Activated T-cell treated with anti-CD3 and anti-CD28 coated beads, Interleukin-2, amount 50 U/mL, for 4 hours (primary cell): ENCODE data around the gene UNKL. TPM values are rescaled to one million over a fixed set of nuclear protein-coding genes. Genes with fewer than 3 reads are reported as not detected.

Experiments
- ATAC-seq, 2 donors: fragments of 200-7000 bp; cut with Tn5 transposase; one replicate each; pipeline ENCODE4 v1.10.0; 2021
- DNase-seq: peaks from one replicate; pipeline ENCODE4 v3.0.0-alpha.2; 2020
- H3K27me3 Mint-ChIP-seq: one replicate; pipeline ENCODE4 v1.8.0; 2021; ENCODE audit warnings: low read depth, mixed read lengths
- H3K36me3 Mint-ChIP-seq: one replicate; pipeline ENCODE4 v1.8.0; 2022; ENCODE audit warnings: mixed read lengths; ENCODE audit not compliant: insufficient read depth
- H3K4me1 Mint-ChIP-seq: one replicate; pipeline ENCODE4 v1.8.0; 2021; ENCODE audit warnings: low read depth, mixed read lengths
- H3K4me3 Mint-ChIP-seq: one replicate; pipeline ENCODE4 v1.8.0; 2021; ENCODE audit warnings: mild to moderate bottlenecking, moderate library complexity, mixed read lengths
- H3K9me3 Mint-ChIP-seq: one replicate; pipeline ENCODE4 v1.8.0; 2021; ENCODE audit warnings: mixed read lengths
- total RNA-seq, 3 donors: library from RNA; stranded (reverse); gene quantifications; one replicate each; pipeline ENCODE4 v1.2.1, GENCODE V29; 2021

The UNKL gene
- total RNA-seq, 3 donors from 2014 or later = 24.5 to 30.2 (median 29.0) TPM

DNA sequence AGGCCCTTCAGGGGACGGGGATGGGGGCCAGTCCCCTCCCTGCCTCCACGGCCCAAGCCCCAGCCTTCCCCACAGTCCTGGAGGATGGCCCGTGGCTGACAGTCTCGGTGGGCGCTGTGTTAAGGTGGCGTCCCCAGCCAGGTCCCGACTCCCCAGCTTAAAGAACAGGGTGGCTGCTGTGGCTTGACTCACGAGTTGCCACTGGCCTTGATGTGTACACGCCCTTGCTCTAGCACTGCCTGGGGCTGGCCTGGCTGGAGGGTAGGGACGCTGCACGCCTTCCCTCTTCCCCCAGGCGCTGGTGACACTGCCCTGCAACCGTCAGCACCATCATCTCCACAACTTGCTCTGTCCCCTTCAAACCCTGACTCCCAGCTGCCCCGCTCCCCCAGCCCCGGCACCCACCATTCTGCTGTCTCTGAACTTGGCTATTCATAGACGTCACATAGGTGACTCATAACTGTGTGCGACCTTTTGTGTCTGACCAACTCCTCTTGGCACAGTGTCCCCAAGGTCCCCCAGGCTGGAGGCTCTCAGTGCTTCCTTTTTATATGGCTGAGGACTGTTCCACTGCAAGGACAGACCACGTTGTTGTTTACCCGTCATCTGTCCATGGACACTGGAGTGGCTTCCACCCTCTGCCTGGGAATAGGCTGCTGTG is 56.5 kb downstream of the UNKL start:
- peaks cover 16% of the 10 kb centered on the region for H3K4me1 Mint-ChIP-seq
- no peaks in the 10 kb centered on the region for H3K27me3 Mint-ChIP-seq
- no peak for DNase-seq
- no peak overlapping the region for H3K4me3 Mint-ChIP-seq
- H3K36me3 Mint-ChIP-seq = no peaks in the 10 kb centered on the region
- no peaks in the 10 kb centered on the region for H3K9me3 Mint-ChIP-seq
- peak in 1 of 2 donors; percentile 12 for ATAC-seq

DNA sequence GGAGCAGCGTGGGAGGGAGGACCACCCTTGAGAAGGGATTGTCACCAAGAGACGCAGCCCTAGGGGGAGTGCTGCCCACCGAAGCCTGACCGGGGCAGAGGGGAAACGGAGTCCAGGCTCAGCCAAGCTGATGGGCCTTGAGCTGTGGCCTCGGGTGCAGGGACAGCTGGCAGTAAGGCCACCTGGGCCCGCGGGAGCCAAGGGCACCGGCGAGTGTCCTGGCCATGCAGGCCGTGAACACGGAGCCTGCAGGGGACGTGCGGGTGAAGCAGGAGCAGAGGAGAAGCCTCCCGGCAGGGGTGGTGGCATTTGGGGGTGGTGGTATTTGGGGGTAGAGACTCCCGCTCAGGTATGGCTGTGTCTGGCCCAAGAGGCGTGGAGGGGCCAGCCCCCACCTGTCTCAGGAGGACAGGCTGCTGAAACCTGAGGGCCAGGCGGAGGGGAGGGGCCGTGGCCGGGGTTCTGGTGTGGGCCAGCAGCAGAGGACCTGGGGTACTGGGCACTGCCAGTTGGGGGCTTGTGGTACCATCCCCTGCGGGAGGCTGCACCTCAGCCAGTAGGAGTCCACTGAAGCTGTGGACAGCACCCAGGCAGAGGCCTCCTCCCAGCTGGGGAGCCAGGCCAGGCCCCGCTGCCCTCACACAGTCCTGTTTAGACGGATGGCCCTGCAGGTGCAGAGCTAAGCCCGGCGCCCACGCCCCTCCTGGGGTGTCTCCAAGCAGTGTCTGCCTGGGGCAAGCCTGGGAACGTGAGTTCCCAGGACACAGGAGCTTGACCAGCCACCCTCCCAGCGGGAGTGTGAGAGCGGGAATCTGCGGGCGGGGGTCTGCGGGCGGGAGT is 58.2 kb downstream of the UNKL start:
- no peaks in the 10 kb centered on the region for H3K27me3 Mint-ChIP-seq
- H3K36me3 Mint-ChIP-seq = no peaks in the 10 kb centered on the region
- no peak overlapping the region for H3K4me3 Mint-ChIP-seq
- DNase-seq = no peak
- no peak for ATAC-seq
- peaks cover 24% of the 10 kb centered on the region for H3K4me1 Mint-ChIP-seq
- H3K9me3 Mint-ChIP-seq = no peaks in the 10 kb centered on the region

DNA sequence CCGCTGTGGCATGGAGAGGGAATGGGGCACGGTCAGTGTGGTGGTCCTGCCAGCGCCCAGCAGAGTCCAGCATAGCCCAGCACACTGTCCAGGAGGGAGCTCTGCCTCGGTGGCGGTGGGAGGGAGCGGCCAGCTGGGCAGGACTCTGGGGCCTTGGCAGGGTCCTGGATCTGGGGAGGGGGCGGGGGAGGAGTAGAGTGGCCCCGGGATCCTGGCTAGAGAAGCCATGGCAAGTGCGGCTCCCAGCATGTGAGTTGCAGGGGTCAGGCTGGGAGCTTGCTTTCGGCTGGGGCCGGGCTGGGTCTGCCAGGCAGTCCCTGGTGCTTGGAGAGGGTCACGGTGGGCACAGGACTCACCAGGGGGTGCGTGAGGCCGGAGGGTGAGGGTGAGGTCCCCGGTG is 58.9 kb downstream of the UNKL start:
- Mint-ChIP-seq H3K27me3 (no peaks in the 10 kb centered on the region), H3K4me3 (no peak overlapping the region), H3K36me3 (no peaks in the 10 kb centered on the region), H3K4me1 (peaks cover 27% of the 10 kb centered on the region), H3K9me3 (no peaks in the 10 kb centered on the region)
- DNase-seq (no peak), ATAC-seq (no peak)

DNA sequence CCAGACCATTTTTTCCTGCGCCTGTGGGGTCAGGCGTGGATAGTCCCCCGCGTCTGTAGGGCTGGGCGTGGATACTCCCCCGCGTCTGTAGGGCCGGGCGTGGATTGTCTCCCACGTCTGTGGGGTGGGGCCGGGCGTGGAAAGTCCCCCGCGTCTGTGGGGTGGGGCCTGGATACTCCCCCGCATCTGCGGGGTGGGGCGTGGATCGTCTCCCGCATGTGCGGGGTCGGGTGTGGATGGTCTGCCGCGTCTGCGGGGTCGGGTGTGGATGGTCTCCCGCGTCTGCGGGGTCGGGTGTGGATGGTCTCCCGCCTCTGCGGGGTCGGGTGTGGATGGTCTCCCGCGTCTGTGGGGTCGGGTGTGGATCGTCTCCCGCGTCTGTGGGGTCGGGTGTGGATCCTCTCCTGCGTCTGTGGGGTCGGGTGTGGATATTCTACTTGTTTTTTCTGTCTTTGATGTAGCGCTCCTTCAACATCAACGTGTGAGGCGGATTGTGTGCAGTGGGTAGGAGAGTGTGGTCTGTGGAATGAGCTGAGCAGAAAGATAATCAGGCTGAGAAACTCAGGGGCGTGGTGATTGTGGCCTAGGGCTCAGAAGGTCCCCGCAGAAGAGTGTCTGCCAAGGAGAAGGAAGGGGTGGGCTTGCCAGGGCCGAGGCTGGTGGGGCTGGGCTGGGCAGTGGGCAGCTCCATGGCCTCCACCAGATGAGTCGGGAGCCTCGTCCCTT is 59.5 kb downstream of the UNKL start:
- ATAC-seq = no peak
- H3K9me3 Mint-ChIP-seq = no peaks in the 10 kb centered on the region
- peaks cover 32% of the 10 kb centered on the region for H3K4me1 Mint-ChIP-seq
- DNase-seq = no peak
- H3K36me3 Mint-ChIP-seq = no peaks in the 10 kb centered on the region
- H3K27me3 Mint-ChIP-seq = no peaks in the 10 kb centered on the region
- H3K4me3 Mint-ChIP-seq = peak overlapping the region; percentile 49

DNA sequence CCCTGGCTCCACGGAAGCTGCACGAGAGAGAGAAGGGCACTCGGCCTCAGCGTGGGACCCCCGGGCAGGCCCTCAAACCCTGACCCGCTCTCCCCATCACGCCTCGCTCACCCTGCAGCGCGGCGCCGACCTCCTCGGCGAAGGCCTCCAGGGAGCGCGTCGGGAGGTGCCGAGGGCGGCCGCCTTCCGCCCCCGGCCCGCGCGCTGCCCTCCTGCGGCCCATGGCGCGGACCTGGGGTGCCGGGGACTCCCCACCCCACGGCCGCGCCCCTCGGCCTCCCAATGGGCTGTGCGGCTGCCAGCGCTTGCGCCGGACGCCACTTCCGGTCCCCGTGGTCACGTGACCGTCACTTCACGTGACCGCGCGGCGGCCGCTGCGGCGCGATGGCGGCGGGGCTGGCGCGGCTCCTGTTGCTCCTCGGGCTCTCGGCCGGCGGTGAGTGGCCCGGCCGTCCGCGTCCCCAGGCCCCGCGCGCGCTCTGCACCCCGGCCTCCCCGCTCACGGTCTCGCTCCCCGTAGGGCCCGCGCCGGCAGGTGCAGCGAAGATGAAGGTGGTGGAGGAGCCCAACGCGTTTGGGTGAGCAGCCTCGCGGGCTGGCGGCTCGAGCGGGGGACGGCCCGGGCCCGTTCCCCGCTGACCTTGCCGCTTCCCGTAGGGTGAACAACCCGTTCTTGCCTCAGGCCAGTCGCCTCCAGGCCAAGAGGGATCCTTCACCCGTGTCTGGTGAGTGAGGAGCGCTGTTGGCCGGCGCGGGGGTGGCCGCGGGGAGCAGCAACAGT is 62.7 kb downstream of the UNKL start, which contains the start of the genes GNPTG and TSR3:
GNPTG (plus strand) TSS at position 350 of the 781 bp plus-strand sequence; CDS start at position 385, 35 bp downstream.
TSR3 (minus strand) TSS at position 297 of the 781 bp plus-strand sequence; CDS start at position 223, 74 bp downstream.
- Mint-ChIP-seq H3K36me3 (no peaks in the 10 kb centered on the region), H3K27me3 (no peaks in the 10 kb centered on the region), H3K4me3 (peak within 1 kb of the TSS; percentile 82), H3K4me1 (peaks cover 30% of the 10 kb centered on the region), H3K9me3 (no peaks in the 10 kb centered on the region)
- DNase-seq = peak; percentile 77
- ATAC-seq = peak; percentile 93

DNA sequence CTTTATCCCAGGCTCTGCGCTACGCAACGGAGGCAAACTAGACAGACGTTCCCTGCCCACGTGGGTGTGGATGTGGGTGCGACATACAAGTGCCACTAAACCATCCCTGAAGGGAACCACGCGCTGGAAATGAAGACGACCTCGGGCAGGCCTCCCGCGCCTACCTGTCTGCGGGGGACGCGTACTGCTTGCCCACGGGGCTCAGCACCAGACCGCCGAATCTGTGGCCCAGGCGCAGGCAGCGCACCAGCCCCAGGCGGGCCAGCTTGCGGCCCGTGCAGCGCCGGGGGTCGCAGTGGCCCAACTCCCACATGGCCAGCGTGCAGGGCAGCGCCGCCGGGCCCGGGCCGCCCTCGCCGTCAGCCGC is 63.3 kb downstream of the UNKL start:
- ATAC-seq (peak; percentile 11 to 30), DNase-seq (no peak)
- Mint-ChIP-seq H3K36me3 (no peaks in the 10 kb centered on the region), H3K4me1 (peaks cover 30% of the 10 kb centered on the region), H3K9me3 (no peaks in the 10 kb centered on the region), H3K4me3 (peak overlapping the region; percentile 82), H3K27me3 (no peaks in the 10 kb centered on the region)

DNA sequence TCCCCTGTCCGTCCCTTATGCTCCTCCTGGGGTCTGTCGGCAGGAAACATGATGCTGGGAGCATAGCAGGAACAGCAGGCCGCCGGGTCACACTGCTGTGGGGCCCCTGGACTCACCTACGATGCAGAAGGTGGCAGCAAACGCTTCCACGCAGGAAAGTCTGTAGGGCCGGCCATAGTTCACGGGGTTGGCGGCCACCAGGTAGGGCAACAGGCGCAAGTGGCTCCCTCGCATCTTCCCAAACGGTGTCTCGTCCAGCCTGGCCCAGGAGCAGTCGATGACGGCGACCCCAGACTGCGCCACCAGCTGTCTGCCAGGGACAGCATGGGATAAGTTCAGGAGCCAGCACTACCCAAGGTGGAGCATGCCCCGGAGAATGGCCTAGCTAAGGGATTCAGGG is 63.8 kb downstream of the UNKL start:
- no peaks in the 10 kb centered on the region for H3K36me3 Mint-ChIP-seq

DNA sequence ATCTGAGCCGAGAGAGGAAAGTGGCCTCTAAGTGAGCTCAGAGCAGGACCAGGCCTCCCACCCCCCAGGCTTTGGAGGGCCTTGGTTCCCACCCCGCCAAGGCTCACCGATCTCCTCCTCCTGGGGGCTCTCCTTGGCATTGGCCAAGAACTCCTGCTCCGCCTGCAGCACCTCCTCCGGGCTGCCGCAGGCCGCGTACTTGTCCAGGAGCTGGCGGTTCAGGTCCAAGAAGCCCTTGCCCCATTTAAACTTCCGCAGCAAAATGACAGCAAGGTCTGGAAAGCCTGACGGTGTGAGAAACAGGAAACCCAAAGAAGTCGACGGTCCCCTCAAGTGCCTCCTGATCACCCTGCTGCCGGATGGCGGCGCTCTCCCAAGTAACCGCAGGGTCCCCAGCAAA is 64.6 kb downstream of the UNKL start:
- Mint-ChIP-seq H3K9me3 (no peaks in the 10 kb centered on the region), H3K27me3 (no peaks in the 10 kb centered on the region), H3K36me3 (no peaks in the 10 kb centered on the region), H3K4me3 (peak overlapping the region; percentile 82), H3K4me1 (peaks cover 25% of the 10 kb centered on the region)
- ATAC-seq = no peak
- no peak for DNase-seq

More for the DNA sequence above, 63.8 kb downstream of the UNKL start:
- DNase-seq (no peak), ATAC-seq (no peak)
- peak overlapping the region; percentile 82 for H3K4me3 Mint-ChIP-seq
- H3K9me3 Mint-ChIP-seq = no peaks in the 10 kb centered on the region
- no peaks in the 10 kb centered on the region for H3K27me3 Mint-ChIP-seq
- peaks cover 30% of the 10 kb centered on the region for H3K4me1 Mint-ChIP-seq

DNA sequence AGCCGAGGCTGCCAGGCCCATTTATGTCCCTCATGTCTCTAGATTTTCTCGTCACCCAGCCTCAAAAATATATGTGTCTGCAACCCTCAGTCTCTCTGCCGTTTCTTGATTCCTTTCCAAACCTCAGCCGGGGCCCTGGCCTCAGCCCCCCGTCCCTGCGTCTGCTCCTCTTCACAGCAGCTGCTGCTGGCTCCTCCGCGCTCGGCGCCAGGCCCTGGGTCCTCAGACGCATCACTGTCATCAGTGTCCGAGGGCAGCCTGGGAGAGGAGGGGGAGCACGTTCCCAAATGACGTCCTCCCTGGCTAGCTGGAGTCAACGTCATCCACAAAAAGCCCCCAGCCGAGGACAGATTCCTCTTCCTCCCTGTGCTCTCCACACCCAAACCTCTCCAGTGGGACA is 65.2 kb downstream of the UNKL start:
- Mint-ChIP-seq H3K9me3 (no peaks in the 10 kb centered on the region), H3K36me3 (no peaks in the 10 kb centered on the region), H3K27me3 (no peaks in the 10 kb centered on the region), H3K4me3 (no peak overlapping the region), H3K4me1 (peaks cover 23% of the 10 kb centered on the region)
- ATAC-seq (no peak), DNase-seq (no peak)

DNA sequence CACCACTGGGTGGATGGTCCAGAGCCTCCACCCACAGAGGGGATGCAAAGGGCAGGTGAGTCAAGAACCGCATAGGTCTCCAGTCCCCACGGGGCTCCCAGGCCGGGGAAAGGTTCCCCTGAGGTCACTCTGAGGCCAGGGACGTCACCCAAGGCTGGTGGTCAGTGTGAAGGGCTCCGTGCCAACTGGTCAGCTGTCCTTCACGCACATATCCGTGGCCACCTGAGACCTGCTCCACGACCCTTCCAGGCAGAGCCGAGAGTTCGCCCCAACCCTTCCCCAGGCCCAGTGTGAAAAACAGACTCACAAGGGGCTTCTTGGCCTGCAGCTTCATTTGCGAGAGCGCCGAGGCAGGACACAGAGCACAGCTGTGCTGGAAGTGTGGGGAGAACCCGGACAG is 65.6 kb downstream of the UNKL start:
- DNase-seq (no peak), ATAC-seq (no peak)
- Mint-ChIP-seq H3K4me1 (peaks cover 23% of the 10 kb centered on the region), H3K36me3 (no peaks in the 10 kb centered on the region), H3K9me3 (no peaks in the 10 kb centered on the region), H3K4me3 (no peak overlapping the region), H3K27me3 (no peaks in the 10 kb centered on the region)

DNA sequence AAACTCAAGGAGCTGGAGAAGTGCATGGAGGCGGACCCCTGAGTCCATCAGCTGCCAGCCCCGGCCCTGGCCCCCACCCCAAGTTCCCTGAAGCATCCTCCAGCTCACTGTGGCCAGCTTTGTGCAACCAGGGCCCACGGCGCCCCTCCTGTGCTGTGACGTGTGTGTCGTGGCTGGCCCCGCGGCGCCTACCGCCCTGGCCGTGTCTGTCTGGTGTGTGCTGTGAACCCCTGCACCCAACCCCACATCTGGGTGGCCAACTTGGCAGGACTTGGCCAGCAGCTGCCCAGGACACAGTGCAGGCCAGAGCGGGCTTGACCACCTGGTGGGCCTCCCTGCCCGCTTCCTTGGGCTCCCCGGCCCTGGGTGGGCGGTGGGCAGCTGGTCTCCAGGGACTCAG is 66.1 kb downstream of the UNKL start:
- H3K36me3 Mint-ChIP-seq = no peaks in the 10 kb centered on the region
- peaks cover 20% of the 10 kb centered on the region for H3K4me1 Mint-ChIP-seq
- no peak overlapping the region for H3K4me3 Mint-ChIP-seq
- no peaks in the 10 kb centered on the region for H3K9me3 Mint-ChIP-seq
- DNase-seq = no peak
- ATAC-seq = no peak
- H3K27me3 Mint-ChIP-seq = no peaks in the 10 kb centered on the region

DNA sequence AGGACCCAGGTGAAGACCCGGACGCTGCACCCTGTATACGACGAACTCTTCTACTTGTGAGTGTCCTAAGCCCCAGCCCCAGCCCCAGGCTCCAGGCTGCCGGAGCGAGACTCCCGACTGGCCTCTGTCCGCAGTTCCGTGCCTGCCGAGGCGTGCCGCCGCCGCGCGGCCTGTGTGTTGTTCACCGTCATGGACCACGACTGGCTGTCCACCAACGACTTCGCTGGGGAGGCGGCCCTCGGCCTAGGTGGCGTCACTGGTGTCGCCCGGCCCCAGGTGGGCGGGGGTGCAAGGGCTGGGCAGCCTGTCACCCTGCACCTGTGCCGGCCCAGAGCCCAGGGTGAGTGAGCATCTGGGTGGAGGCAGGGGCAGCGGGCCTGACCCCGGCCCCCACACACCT is 66.5 kb downstream of the UNKL start:
- no peak for ATAC-seq
- H3K4me1 Mint-ChIP-seq = peaks cover 20% of the 10 kb centered on the region

DNA sequence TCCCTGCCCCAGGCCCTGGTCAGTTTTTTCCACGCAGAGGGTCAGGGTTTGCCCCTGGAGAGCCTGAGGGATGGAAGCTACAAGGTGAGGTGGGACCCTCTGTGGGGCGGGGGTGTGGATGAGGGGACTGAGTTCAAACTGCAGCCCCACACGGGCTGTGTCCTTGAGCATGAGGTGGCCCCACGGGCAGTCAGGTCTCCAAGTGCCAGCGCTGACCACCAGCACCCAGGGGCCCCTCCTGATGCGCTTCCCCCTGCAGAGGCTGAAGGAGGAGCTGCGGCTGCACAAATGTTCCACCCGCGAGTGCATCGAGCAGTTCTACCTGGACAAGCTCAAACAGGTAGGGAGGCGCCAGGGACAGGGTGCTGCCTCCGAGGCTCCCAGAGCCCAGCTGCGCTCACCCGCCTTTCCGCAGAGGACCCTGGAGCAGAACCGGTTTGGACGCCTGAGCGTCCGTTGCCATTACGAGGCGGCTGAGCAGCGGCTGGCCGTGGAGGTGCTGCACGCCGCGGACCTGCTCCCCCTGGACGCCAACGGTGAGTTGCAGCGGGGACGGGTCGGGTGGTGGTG is 67.1 kb downstream of the UNKL start:
- Mint-ChIP-seq H3K4me1 (peaks cover 22% of the 10 kb centered on the region), H3K27me3 (no peaks in the 10 kb centered on the region), H3K4me3 (no peak overlapping the region), H3K36me3 (no peaks in the 10 kb centered on the region), H3K9me3 (no peaks in the 10 kb centered on the region)
- ATAC-seq (no peak), DNase-seq (no peak)

More for the DNA sequence above, 66.5 kb downstream of the UNKL start:
- Mint-ChIP-seq H3K27me3 (no peaks in the 10 kb centered on the region), H3K9me3 (no peaks in the 10 kb centered on the region), H3K4me3 (no peak overlapping the region), H3K36me3 (no peaks in the 10 kb centered on the region)
- DNase-seq = no peak
